Measurements from ENCODE around the gene EGFL6. TPM values are rescaled to one million over a fixed set of nuclear protein-coding genes. Genes with fewer than 3 reads are reported as not detected.
A peak's percentile ranks its signal among the peaks of the same experiment; 100 is the strongest.
"Not testable (repeated sequence)": the region's sequence is repeated elsewhere in the genome, so short reads cannot be mapped to it uniquely, and the experiment has no call there.

The EGFL6 gene
- total and polyA plus RNA-seq, 3 donors from 2014 or later, result 0.56 to 2.1 (median 1.7) TPM

GRCh38 chrX:13667919-13668318 is 98.5 kb downstream of the EGFL6 start:
- no peak overlapping the region for H3K27ac ChIP-seq
- intact Hi-C loops (cut with DNase I; ENCODE audit: low total_unique reads), result no loop called here

GRCh38 chrX:13669246-13669737 is 99.9 kb downstream of the EGFL6 start:
- WGBS, 2 donors, result 32 to 41% methylated on average over 6 to 9 of the region's 9 CpGs
- peak; percentile 48 for DNase-seq
- Histone ChIP-seq H3K9me3 (no peaks in the 10 kb centered on the region), H3K4me1 (no peaks in the 10 kb centered on the region), H3K27me3 (no peaks in the 10 kb centered on the region), H3K27ac (no peak overlapping the region), H3K36me3 (ENCODE audit: low read depth, missing control alignments) (no peaks in the 10 kb centered on the region), H3K4me3 (no peak overlapping the region)
- intact Hi-C loops (cut with DNase I; ENCODE audit: low total_unique reads), result no loop called here
- TF ChIP-seq POLR2A (IDR thresholded peaks at IDR 0.05) (no peak), CTCF (IDR thresholded peaks at IDR 0.05) (no peak)

More at GRCh38 chrX:13667919-13668318, 98.5 kb downstream of the EGFL6 start:
- DNase-seq, result no peak
- Histone ChIP-seq H3K9me3 (no peaks in the 10 kb centered on the region), H3K36me3 (ENCODE audit: low read depth, missing control alignments) (no peaks in the 10 kb centered on the region), H3K4me1 (no peaks in the 10 kb centered on the region), H3K4me3 (no peak overlapping the region), H3K27me3 (no peaks in the 10 kb centered on the region)
- TF ChIP-seq POLR2A (IDR thresholded peaks at IDR 0.05) (no peak), CTCF (IDR thresholded peaks at IDR 0.05) (no peak)

- WGBS, 2 donors, result 87 to 91% methylated on average over 8 of the region's 8 CpGs
- not testable (repeated sequence) for H3K27ac ChIP-seq, H3K27me3 ChIP-seq
Observed at GRCh38 chrX:13669755-13670154, 100.4 kb downstream of the EGFL6 start.

GRCh38 chrX:13670197-13670596 is 100.8 kb downstream of the EGFL6 start:
- H3K4me3 ChIP-seq, result no peak overlapping the region
- H3K36me3 ChIP-seq (ENCODE audit: low read depth, missing control alignments), result no peaks in the 10 kb centered on the region
- no peak for DNase-seq
- H3K4me1 ChIP-seq, result no peaks in the 10 kb centered on the region
- no peaks in the 10 kb centered on the region for H3K27me3 ChIP-seq
- intact Hi-C loops (cut with DNase I; ENCODE audit: low total_unique reads), result no loop called here
- no peak overlapping the region for H3K27ac ChIP-seq
- H3K9me3 ChIP-seq, result no peaks in the 10 kb centered on the region
- WGBS, 2 donors, result 93 to 97% methylated on average over 5 of the region's 5 CpGs
- TF ChIP-seq POLR2A (IDR thresholded peaks at IDR 0.05) (no peak), CTCF (IDR thresholded peaks at IDR 0.05) (no peak)

More at GRCh38 chrX:13669755-13670154, 100.4 kb downstream of the EGFL6 start:
- H3K9me3 ChIP-seq; H3K4me1 ChIP-seq; intact Hi-C loops (cut with DNase I; ENCODE audit: low total_unique reads); H3K36me3 ChIP-seq (ENCODE audit: low read depth, missing control alignments); DNase-seq; H3K4me3 ChIP-seq: not testable (repeated sequence)

GRCh38 chrX:13673016-13673415 is 103.6 kb downstream of the EGFL6 start:
- intact Hi-C loops (cut with DNase I; ENCODE audit: low total_unique reads), result no loop called here
- H3K4me3 ChIP-seq, result no peak overlapping the region
- DNase-seq, result no peak
- TF ChIP-seq CTCF (IDR thresholded peaks at IDR 0.05) (no peak), POLR2A (IDR thresholded peaks at IDR 0.05) (no peak)
- no peaks in the 10 kb centered on the region for H3K4me1 ChIP-seq
- H3K36me3 ChIP-seq (ENCODE audit: low read depth, missing control alignments), result no peaks in the 10 kb centered on the region
- H3K27me3 ChIP-seq, result no peaks in the 10 kb centered on the region
- H3K9me3 ChIP-seq, result no peaks in the 10 kb centered on the region
- H3K27ac ChIP-seq, result no peak overlapping the region

All from testis (tissue), 3 donors.